Measurements from ENCODE around the gene ATMIN. TPM values are rescaled to one million over a fixed set of nuclear protein-coding genes. Genes with fewer than 3 reads are reported as not detected.

The ATMIN gene
- total RNA-seq, 1 donor from 2014 or later, result 40.0 TPM

- Mint-ChIP-seq H3K4me1 (ENCODE audit: low read depth, unreplicated experiment) (peaks cover 7% of the 10 kb centered on the region), H3K27me3 (ENCODE audit: low read depth, unreplicated experiment) (no peaks in the 10 kb centered on the region), H3K36me3 (ENCODE audit: low read depth, unreplicated experiment) (no peaks in the 10 kb centered on the region), H3K27ac (ENCODE audit: unreplicated experiment) (no peak overlapping the region), H3K9me3 (ENCODE audit: unreplicated experiment) (peaks cover 2% of the 10 kb centered on the region), H3K4me3 (ENCODE audit: unreplicated experiment) (peak overlapping the region; percentile 94)
- H3K27ac ChIP-seq (ENCODE audit: low read depth, low read length), result no peak overlapping the region
- FAIRE-seq (no peak), DNase-seq (ENCODE audit: low read depth) (no peak)
- TF ChIP-seq EZH2 (IDR thresholded peaks at IDR 0.05; ENCODE audit: insufficient read depth, low read length) (no peak), CTCF (IDR thresholded peaks at IDR 0.05; ENCODE audit: insufficient read depth, low read depth, low read length) (no peak)
- H3K36me3 ChIP-seq (ENCODE audit: insufficient read depth, low read length), result peaks cover 13% of the 10 kb centered on the region
- H3K9me3 ChIP-seq (ENCODE audit: insufficient read depth, low read depth, low read length), result no peaks in the 10 kb centered on the region
- peaks cover 78% of the 10 kb centered on the region for H3K79me2 ChIP-seq (ENCODE audit: insufficient read depth, low read length)
- H3K9ac ChIP-seq (ENCODE audit: low read length), result peak overlapping the region; percentile 99
- peak overlapping the region; percentile 88 for H3K4me3 ChIP-seq (ENCODE audit: insufficient read depth, low read depth, low read length)
- H3K4me2 ChIP-seq (ENCODE audit: low read length), result peak overlapping the region; percentile 93
- no peaks in the 10 kb centered on the region for H3K27me3 ChIP-seq (ENCODE audit: insufficient read depth, low read length)
- H2AFZ ChIP-seq (ENCODE audit: low read depth, low read length), result no peak overlapping the region
- H4K20me1 ChIP-seq (ENCODE audit: insufficient read depth, low read length), result peaks cover 22% of the 10 kb centered on the region
- H3K4me1 ChIP-seq (ENCODE audit: insufficient read depth, low read length), result peaks cover 19% of the 10 kb centered on the region
These were observed 27.2 kb upstream of the ATMIN start for GRCh38 chr16:81008505-81008789.

- Histone ChIP-seq H2AFZ (ENCODE audit: low read depth, low read length) (no peak overlapping the region), H3K27ac (ENCODE audit: low read depth, low read length) (no peak overlapping the region), H3K36me3 (ENCODE audit: insufficient read depth, low read length) (peaks cover 39% of the 10 kb centered on the region), H3K9ac (ENCODE audit: low read length) (no peak overlapping the region), H4K20me1 (ENCODE audit: insufficient read depth, low read length) (no peaks in the 10 kb centered on the region), H3K4me1 (ENCODE audit: insufficient read depth, low read length) (no peaks in the 10 kb centered on the region), H3K9me3 (ENCODE audit: insufficient read depth, low read depth, low read length) (no peaks in the 10 kb centered on the region), H3K79me2 (ENCODE audit: insufficient read depth, low read length) (peaks cover 41% of the 10 kb centered on the region), H3K4me3 (ENCODE audit: insufficient read depth, low read depth, low read length) (no peak overlapping the region), H3K4me2 (ENCODE audit: low read length) (no peak overlapping the region), H3K27me3 (ENCODE audit: insufficient read depth, low read length) (no peaks in the 10 kb centered on the region)
- TF ChIP-seq CTCF (IDR thresholded peaks at IDR 0.05; ENCODE audit: insufficient read depth, low read depth, low read length) (no peak), EZH2 (IDR thresholded peaks at IDR 0.05; ENCODE audit: insufficient read depth, low read length) (no peak)
- H3K36me3 Mint-ChIP-seq (ENCODE audit: low read depth, unreplicated experiment), result no peaks in the 10 kb centered on the region
- H3K4me3 Mint-ChIP-seq (ENCODE audit: unreplicated experiment), result no peak overlapping the region
- no peak for DNase-seq (ENCODE audit: low read depth)
- no peaks in the 10 kb centered on the region for H3K27me3 Mint-ChIP-seq (ENCODE audit: low read depth, unreplicated experiment)
- no peak for FAIRE-seq
- H3K27ac Mint-ChIP-seq (ENCODE audit: unreplicated experiment), result no peak overlapping the region
- H3K4me1 Mint-ChIP-seq (ENCODE audit: low read depth, unreplicated experiment), result no peaks in the 10 kb centered on the region
- H3K9me3 Mint-ChIP-seq (ENCODE audit: unreplicated experiment), result peaks cover 2% of the 10 kb centered on the region
These were observed 22.7 kb upstream of the ATMIN start for GRCh38 chr16:81012974-81013373.

GRCh38 chr16:81014672-81015071, 21.0 kb upstream of the ATMIN start:
- no peaks in the 10 kb centered on the region for H3K27me3 ChIP-seq (ENCODE audit: insufficient read depth, low read length)
- no peak overlapping the region for H3K27ac Mint-ChIP-seq (ENCODE audit: unreplicated experiment)
- H3K4me3 ChIP-seq (ENCODE audit: insufficient read depth, low read depth, low read length), result no peak overlapping the region
- H3K36me3 Mint-ChIP-seq (ENCODE audit: low read depth, unreplicated experiment), result peaks cover 1% of the 10 kb centered on the region
- no peak overlapping the region for H3K27ac ChIP-seq (ENCODE audit: low read depth, low read length)
- no peaks in the 10 kb centered on the region for H3K27me3 Mint-ChIP-seq (ENCODE audit: low read depth, unreplicated experiment)
- H3K36me3 ChIP-seq (ENCODE audit: insufficient read depth, low read length), result peaks cover 47% of the 10 kb centered on the region
- FAIRE-seq (no peak), DNase-seq (ENCODE audit: low read depth) (no peak)
- H3K9me3 ChIP-seq (ENCODE audit: insufficient read depth, low read depth, low read length), result no peaks in the 10 kb centered on the region
- peaks cover 24% of the 10 kb centered on the region for H3K79me2 ChIP-seq (ENCODE audit: insufficient read depth, low read length)
- TF ChIP-seq EZH2 (IDR thresholded peaks at IDR 0.05; ENCODE audit: insufficient read depth, low read length) (no peak), CTCF (IDR thresholded peaks at IDR 0.05; ENCODE audit: insufficient read depth, low read depth, low read length) (no peak)
- no peak overlapping the region for H3K9ac ChIP-seq (ENCODE audit: low read length)
- no peak overlapping the region for H3K4me3 Mint-ChIP-seq (ENCODE audit: unreplicated experiment)
- no peak overlapping the region for H3K4me2 ChIP-seq (ENCODE audit: low read length)
- H4K20me1 ChIP-seq (ENCODE audit: insufficient read depth, low read length), result no peaks in the 10 kb centered on the region
- H3K4me1 ChIP-seq (ENCODE audit: insufficient read depth, low read length), result no peaks in the 10 kb centered on the region
- peaks cover 2% of the 10 kb centered on the region for H3K9me3 Mint-ChIP-seq (ENCODE audit: unreplicated experiment)
- H2AFZ ChIP-seq (ENCODE audit: low read depth, low read length), result no peak overlapping the region
- H3K4me1 Mint-ChIP-seq (ENCODE audit: low read depth, unreplicated experiment), result no peaks in the 10 kb centered on the region
